Pulmonary artery endothelial cell (primary cell): ENCODE measurements around the gene PPP1R3G. TPM values are rescaled to one million over a fixed set of nuclear protein-coding genes. Genes with fewer than 3 reads are reported as not detected.
"Not testable (repeated sequence)": the region's sequence is repeated elsewhere in the genome, so short reads cannot be mapped to it uniquely, and the experiment has no call there.

ENCODE experiments used
- DNase-seq: peaks from one replicate; pipeline ENCODE4 v3.0.0-alpha.2; 2011; ENCODE audit warnings: low read depth, low spot score
- total RNA-seq: library from RNA; depleted of rRNA; stranded (reverse); fragments of >200 nt; gene quantifications from 2 replicates; pipeline ENCODE4 v1.2.3, GENCODE V29; 2014

PPP1R3G gene
- total RNA-seq, 1 donor from 2014 or later: 0.33 TPM

- DNase-seq: no peak
Measured at GRCh38 chr6:5119090-5119951, 34.2 kb downstream of the PPP1R3G start.

- DNase-seq: no peak
Measured at GRCh38 chr6:5120011-5120410, 34.9 kb downstream of the PPP1R3G start.

GRCh38 chr6:5120543-5120942, 35.4 kb downstream of the PPP1R3G start:
- not testable (repeated sequence) for DNase-seq

GRCh38 chr6:5121479-5121878, 36.3 kb downstream of the PPP1R3G start:
- DNase-seq: no peak

GRCh38 chr6:5121956-5122355, 36.8 kb downstream of the PPP1R3G start:
- no peak for DNase-seq

- DNase-seq: no peak
Measured at GRCh38 chr6:5122504-5123112, 37.5 kb downstream of the PPP1R3G start.

GRCh38 chr6:5123296-5124143, 38.4 kb downstream of the PPP1R3G start:
- no peak for DNase-seq

GRCh38 chr6:5124526-5124925, 39.4 kb downstream of the PPP1R3G start:
- DNase-seq: no peak

GRCh38 chr6:5125152-5126006, 40.2 kb downstream of the PPP1R3G start:
- no peak for DNase-seq

GRCh38 chr6:5126214-5126613, 41.1 kb downstream of the PPP1R3G start:
- DNase-seq: no peak

- no peak for DNase-seq
Measured at GRCh38 chr6:5127106-5127687, 42.1 kb downstream of the PPP1R3G start.

GRCh38 chr6:5128351-5128750, 43.2 kb downstream of the PPP1R3G start:
- no peak for DNase-seq

- no peak for DNase-seq
Measured at GRCh38 chr6:5130135-5130866, 45.2 kb downstream of the PPP1R3G start.

GRCh38 chr6:5132731-5133130, 47.6 kb downstream of the PPP1R3G start:
- DNase-seq: peak; percentile 82

GRCh38 chr6:5133943-5134342, 48.8 kb downstream of the PPP1R3G start:
- DNase-seq: no peak

- DNase-seq: peak; percentile 13
Measured at GRCh38 chr6:5135788-5136376, 50.7 kb downstream of the PPP1R3G start.

- DNase-seq: no peak
Measured at GRCh38 chr6:5136851-5137250, 51.7 kb downstream of the PPP1R3G start.
